ENCODE measurements around the gene IDH3B.

- TF ChIP-seq GATA2 (IDR thresholded peaks at IDR 0.05; ENCODE audit: low read depth, low read length) (no peak), GATA3 (IDR thresholded peaks at IDR 0.05; ENCODE audit: low read depth, low read length) (no peak)
These were observed 52.9 kb downstream of the IDH3B start for GRCh38 chr20:2610941-2611720.

Data from SH-SY5Y (cell line).